UCSD-AML1 (cell line): ENCODE data around the gene ISY1.
"Not testable (repeated sequence)": the region's sequence is repeated elsewhere in the genome, so short reads cannot be mapped to it uniquely, and the experiment has no call there.

ENCODE experiments used
- DNase-seq: peaks from one replicate; lab custom pipeline; 2025; ENCODE audit not compliant: unreplicated experiment; lab: John Stamatoyannopoulos, UW

The ISY1 gene

DNA sequence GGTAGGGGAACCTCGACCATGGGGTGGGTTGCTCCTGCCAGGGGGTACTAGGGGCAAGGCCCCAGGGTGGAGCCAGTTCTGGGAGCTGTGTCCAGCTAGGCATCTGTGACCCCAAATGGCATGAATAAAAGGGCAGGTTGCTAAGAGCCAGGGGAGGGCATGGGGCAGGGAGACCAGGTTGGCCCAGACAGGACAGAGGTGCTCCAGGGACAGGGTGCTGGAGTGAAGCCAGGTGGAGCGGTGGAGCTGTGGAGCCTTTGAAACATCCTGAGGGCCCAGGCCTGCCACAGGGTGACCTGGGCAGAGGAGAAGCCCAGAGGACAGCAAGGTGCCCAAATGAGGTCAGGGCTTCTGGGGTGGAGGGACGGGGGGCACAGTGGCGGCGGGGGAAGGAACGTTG, 72.6 kb downstream of the ISY1 start:
- DNase-seq = not testable (repeated sequence)

DNA sequence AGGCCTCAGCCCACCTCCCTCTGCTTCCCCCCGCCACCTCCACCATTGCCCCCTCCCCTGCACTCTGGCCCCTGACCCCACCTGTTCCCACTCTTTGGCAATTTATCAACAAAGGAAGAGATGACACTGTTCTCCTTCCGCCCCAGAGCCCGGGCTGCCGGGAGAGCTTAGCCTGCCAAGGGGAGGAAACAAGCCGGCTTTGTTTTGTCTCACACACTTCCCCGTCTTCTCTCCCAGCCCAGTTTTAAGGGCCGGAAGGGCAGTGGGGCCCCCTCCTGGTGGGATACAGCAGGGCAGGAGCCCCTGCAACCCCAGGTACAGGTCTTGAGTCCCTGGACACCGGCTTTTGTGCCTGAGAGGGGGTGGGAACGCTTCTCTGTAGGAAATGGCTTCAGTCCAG, 73.0 kb downstream of the ISY1 start:
- peak; percentile 68 for DNase-seq

DNA sequence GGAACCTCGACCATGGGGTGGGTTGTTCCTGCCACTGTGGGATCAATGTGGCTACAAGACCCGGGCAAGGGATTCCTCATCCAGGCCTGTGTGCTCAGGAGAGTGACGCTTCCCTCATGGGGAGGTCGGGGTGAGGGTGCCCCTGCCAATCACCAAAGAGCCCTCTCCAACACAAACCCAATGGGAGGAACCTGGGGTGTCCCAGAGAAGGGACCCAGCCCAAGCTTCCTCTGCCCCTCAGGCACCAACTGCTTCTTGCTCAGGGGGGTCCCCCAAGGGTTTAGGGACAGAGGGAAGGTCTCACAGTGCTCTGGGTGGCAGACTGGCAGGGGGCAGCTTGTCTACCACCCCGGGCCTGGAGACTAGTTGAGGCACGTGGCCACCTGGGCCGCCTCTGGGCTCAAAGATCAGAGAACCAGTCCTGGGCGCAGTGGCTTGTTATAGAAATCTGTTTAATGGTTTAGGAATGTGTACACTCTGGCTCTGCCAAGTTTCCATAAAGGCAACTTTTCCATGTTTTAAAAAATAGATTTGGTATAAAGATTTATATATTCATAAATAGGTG, 73.6 kb downstream of the ISY1 start:
- DNase-seq = no peak

DNA sequence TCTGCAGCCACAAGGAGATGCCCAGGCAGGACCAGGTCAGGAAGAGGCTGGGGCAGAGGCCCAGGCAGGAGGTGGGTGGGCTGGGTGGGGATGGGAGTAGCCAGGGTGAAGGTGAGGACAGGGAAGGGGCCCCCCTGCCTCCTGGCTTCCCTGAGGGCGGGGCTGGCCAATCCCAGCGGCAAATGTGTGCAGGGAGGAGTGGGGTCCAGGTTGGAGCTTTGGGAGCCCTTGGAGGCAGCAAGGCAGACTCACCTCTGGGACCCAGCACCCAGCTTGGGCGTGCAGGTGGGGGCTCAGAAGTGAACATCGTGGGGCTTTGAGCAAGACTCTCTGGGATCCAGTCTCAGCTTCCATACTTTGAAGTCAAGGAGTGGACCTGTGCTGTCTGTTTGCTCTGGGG, 75.0 kb downstream of the ISY1 start:
- no peak for DNase-seq

DNA sequence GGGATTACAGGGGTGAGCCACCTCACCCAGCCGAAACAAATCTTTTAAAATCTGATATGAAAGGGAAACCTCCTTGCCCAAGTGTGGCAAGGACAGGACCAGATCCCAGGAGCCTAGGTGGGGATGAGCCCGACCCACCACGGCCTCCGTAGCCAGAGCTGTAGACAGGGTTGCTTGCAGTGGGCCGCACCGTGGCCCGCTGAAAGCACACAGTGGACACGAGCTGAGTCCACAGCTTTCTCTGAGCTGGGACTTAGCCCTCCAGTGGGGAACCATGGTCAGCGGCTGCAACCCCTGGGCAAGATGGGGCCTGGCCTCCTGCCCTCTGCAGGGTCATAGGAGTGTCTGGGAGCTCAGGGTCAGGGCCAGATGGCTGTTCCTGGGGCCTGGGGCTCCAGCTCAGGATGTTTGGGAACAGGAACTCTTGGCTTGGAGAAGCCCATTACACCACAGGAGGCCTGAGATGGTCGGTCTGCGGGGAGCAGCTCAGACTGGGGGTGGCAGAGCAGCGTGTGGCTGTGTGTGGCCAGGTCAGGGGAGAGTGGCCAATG, 75.6 kb downstream of the ISY1 start:
- DNase-seq = no peak

DNA sequence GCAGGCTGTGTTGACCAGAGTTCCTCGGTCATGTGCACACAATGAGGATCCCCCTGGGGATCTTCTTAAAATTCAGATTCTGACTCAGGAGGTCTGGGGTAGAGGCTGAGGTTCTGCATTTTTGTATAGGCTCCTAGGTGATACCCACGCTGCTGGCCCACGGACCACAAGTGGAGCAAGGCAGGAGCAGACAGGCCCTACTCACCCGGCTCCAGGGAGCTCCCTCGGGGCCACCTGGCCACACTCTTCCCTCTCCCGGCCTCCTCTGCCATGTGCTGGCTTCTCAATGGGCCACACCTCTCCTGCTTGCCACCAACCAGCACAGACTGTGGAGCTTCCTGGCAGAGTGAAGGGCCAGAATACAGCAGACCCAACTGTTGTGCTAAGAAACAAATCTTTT, 76.4 kb downstream of the ISY1 start:
- DNase-seq = no peak

DNA sequence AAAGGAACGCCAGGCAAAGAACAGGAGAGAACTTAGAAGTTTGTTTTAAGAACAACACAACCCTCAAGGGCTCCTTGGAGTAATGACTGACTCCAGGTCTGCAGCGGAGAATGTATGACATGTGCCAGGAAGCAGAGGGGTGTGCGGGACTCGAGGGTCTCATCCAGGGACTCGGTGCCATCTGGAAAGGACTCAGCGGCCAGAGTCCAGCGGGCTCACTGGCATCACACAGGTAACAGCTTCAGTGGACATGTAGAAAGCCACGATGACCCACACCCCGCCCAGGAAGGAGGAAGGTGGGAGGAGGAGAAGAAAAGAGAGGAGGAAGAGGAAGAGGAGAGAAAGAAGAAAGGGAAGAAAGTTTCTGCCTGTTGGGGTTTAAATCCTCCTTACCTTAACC, 78.8 kb downstream of the ISY1 start:
- DNase-seq = no peak

DNA sequence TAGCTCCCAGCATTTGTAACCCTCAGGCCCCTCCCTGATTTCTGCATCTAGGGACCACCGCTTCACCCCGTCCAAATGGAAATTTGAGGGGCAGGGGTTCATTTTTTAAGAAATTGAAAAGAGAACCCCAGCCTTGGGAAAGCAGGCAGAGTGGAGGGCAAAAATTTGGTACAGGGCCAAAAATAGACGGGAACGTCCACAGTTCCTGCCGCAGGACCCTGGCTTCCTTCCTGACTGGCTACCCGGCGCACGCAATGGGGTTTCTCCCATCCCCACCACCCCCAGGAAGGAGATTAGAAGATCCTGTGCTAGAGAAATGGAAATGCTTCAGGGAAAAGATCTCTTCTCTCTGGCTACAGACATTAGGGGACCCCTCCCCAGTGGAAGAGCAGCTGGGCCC, 79.4 kb downstream of the ISY1 start:
- peak; percentile 61 for DNase-seq

DNA sequence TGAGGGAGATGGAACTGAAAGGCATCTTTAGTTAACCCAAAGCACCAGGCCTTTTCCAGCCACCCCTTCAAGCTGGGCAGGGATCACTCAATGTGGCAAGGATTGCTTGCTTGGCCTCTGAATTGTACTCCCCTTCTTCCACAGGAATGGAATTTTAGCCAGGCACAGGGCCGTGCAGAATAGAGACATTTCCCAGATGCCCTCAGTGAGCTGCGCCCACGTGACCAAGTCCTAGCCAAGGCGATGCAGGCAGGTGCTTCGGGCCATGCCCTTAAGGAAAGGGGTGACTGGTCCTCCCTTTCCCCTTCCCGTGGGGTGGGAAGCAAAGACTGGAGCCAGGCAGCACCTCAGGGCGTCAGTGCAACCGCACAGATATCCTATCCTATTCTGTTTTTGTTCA, 82.4 kb downstream of the ISY1 start:
- no peak for DNase-seq
